GM12878 (cell line): Measurements from ENCODE around the gene ZNF385D. TPM values are rescaled to one million over a fixed set of nuclear protein-coding genes. Genes with fewer than 3 reads are reported as not detected.

Source experiments
- CUX1 ChIP-seq: IDR thresholded peaks from 2 replicates; pipeline ENCODE4 v1.6.1; 2012; ENCODE audit warnings: improper control_type of control experiment, low read depth, low read length; ENCODE audit not compliant: insufficient replicate concordance
- E2F4 ChIP-seq: IDR thresholded peaks from 2 replicates; pipeline ENCODE4 v1.6.1; 2012; ENCODE audit warnings: low read depth, low read length, improper control_type of control experiment
- E2F8 ChIP-seq: fragments of 450-650 bp; IDR thresholded peaks from 2 replicates; pipeline ENCODE4 v1.6.1; 2018; ENCODE audit warnings: mild to moderate bottlenecking, low read depth, moderate library complexity; ENCODE audit not compliant: partially characterized antibody
- GATAD2B ChIP-seq: fragments of 450-650 bp; conservative IDR thresholded peaks from 2 replicates; pipeline ENCODE4 v1.6.1; 2017; ENCODE audit warnings: low read depth, mild to moderate bottlenecking, moderate library complexity
- IRF3 ChIP-seq: fragments of 450-650 bp; IDR thresholded peaks from 2 replicates; pipeline ENCODE4 v1.6.1; 2014; ENCODE audit warnings: mild to moderate bottlenecking
- JUNB ChIP-seq: IDR thresholded peaks from 2 replicates; pipeline ENCODE4 v1.6.1; 2016; ENCODE audit warnings: antibody characterized with exemption, mild to moderate bottlenecking
- NFYA ChIP-seq: IDR thresholded peaks from 2 replicates; pipeline ENCODE4 v1.6.1; 2011; ENCODE audit warnings: low read depth, mild to moderate bottlenecking, low read length, improper control_type of control experiment, borderline replicate concordance
- REST ChIP-seq: IDR thresholded peaks from 2 replicates; pipeline ENCODE4 v1.6.1; 2012; ENCODE audit warnings: mild to moderate bottlenecking, low read depth, low read length
- ZBTB33 ChIP-seq: fragments of 450-650 bp; IDR thresholded peaks from 2 replicates; pipeline ENCODE4 v1.6.1; 2017; ENCODE audit warnings: mild to moderate bottlenecking
- ZNF274 ChIP-seq: IDR thresholded peaks from one replicate; pipeline ENCODE4 v1.8.0; 2011; ENCODE audit not compliant: insufficient read length, insufficient read depth
- polyA plus RNA-seq, 11 experiments: library from polyadenylated mRNA; depleted of rRNA in 4 of 11; unstranded in 6 of 11; stranded (reverse) in 5 of 11; fragments of >200 nt; fragmentation: Nextera tagmentation in 4 of 11; fragmentation: Illumina TruSeq in 1 of 11; extraction: Ambion mirVana in 4 of 11; extraction: Trizol in 1 of 11; gene quantifications; 1 replicate in 1 of 11; 2 replicates in 10 of 11; pipeline versions ENCODE4 v1.2.1 to v1.2.3, GENCODE V29; 2011 to 2016; ENCODE audit warnings: inconsistent platforms in 2 of 11, missing spikeins in 2 of 11, low read depth in 1 of 11
- total RNA-seq, 4 experiments: library from RNA; depleted of rRNA in 3 of 4; stranded (reverse); fragments of >200 nt in 3 of 4; fragmentation: Illumina TruSeq in 1 of 4; extraction: Trizol in 1 of 4; gene quantifications; 2 replicates each; pipeline versions ENCODE4 v1.2.1 to v1.2.3, GENCODE V29; 2013 to 2021

Gene ZNF385D
- total and polyA plus RNA-seq, 10 of the 15 experiments (the other 5 are each of a cell fraction or from before 2014, with no cell fraction given) = 0.01 to 0.62 (median 0.18) TPM; not detected in 5

- TF ChIP-seq CUX1 (no peak), ZBTB33 (no peak), E2F8 (no peak), JUNB (no peak), IRF3 (no peak), ZNF274 (no peak), E2F4 (no peak), NFYA (no peak), GATAD2B (peak; percentile 65; the same call in 1 of the 2 replicates), REST (no peak)
Measured at GRCh38 chr3:21446027-21446426, 305.0 kb downstream of the ZNF385D start (continued).
